ENCODE measurements around the gene PAM. TPM values are rescaled to one million over a fixed set of nuclear protein-coding genes. Genes with fewer than 3 reads are reported as not detected.
A peak's percentile ranks its signal among the peaks of the same experiment; 100 is the strongest.

PAM gene
- total and polyA plus RNA-seq, 2 of the 13 experiments (the other 11 are each of a cell fraction or from before 2014, with no cell fraction given) = 20.2 to 79.1 TPM

GRCh38 chr5:102975045-102975444 is 219.9 kb downstream of the PAM start:
- BruUV-seq (replicated peaks) = no TSS peak
- Histone ChIP-seq H3K79me2 (ENCODE audit: insufficient read depth, low read length) (no peaks in the 10 kb centered on the region), H3K4me2 (ENCODE audit: low read depth, low read length) (no peak overlapping the region), H2AFZ (ENCODE audit: low read length) (no peak overlapping the region), H3K27ac (ENCODE audit: extremely low read length, insufficient read depth, low read length) (no peak overlapping the region), H3K4me3 (replicated peaks in 1 of 3; ENCODE audit: insufficient read depth in 1 of 3, low read depth in 2 of 3, low read length in 3 of 3) (no peak overlapping the region), H3K4me1 (ENCODE audit: insufficient read depth, low read length) (no peaks in the 10 kb centered on the region), H3K9ac (ENCODE audit: insufficient read depth, low read depth, low read length) (no peak overlapping the region), H3K27me3 (ENCODE audit: control insufficient read depth in 1 of 2, insufficient read depth in 2 of 2, low read length in 2 of 2) (no peaks in the 10 kb centered on the region), H3K9me3 (ENCODE audit: low read length) (no peaks in the 10 kb centered on the region), H3K36me3 (replicated peaks in 1 of 2; ENCODE audit: control insufficient read depth in 1 of 2, insufficient read depth in 2 of 2, low read length in 2 of 2) (no peaks in the 10 kb centered on the region), H4K20me1 (ENCODE audit: insufficient read depth, low read length) (no peaks in the 10 kb centered on the region)
- WGBS (ENCODE audit: low lambda C conversion rate) = 90% methylated on average over 4 of the region's 4 CpGs
- TF ChIP-seq ZIK1 (CRISPR knock-in tag; IDR thresholded peaks at IDR 0.05; ENCODE audit: borderline replicate concordance, low read depth) (no peak), THAP11 (CRISPR knock-in tag; IDR thresholded peaks at IDR 0.05) (no peak), CEBPG (CRISPR knock-in tag; IDR thresholded peaks at IDR 0.05) (no peak), SP2 (CRISPR knock-in tag; IDR thresholded peaks at IDR 0.05) (no peak)
- no peak for DNase-seq (ENCODE audit: low spot score)
- ChIA-PET CTCF (ENCODE audit: low intra/inter-chr PET ratio, low total read pairs) (no interaction called here), POLR2A (no interaction called here)
- in situ Hi-C loops (cut with HindIII; ENCODE audit: extremely low pct_ligation_motif_present, low pct_unique_long_range_greater_than_20kb) = no loop called here
- no peak for ATAC-seq
- intact Hi-C loops (cut with micrococcal nuclease; ENCODE audit: unreplicated experiment) = no loop called here
- no peak for FAIRE-seq

GRCh38 chr5:102975457-102976182 is 220.5 kb downstream of the PAM start:
- in situ Hi-C loops (cut with HindIII; ENCODE audit: extremely low pct_ligation_motif_present, low pct_unique_long_range_greater_than_20kb) = no loop called here
- Histone ChIP-seq H3K27ac (ENCODE audit: extremely low read length, insufficient read depth, low read length) (no peak overlapping the region), H3K4me1 (ENCODE audit: insufficient read depth, low read length) (no peaks in the 10 kb centered on the region), H3K79me2 (ENCODE audit: insufficient read depth, low read length) (no peaks in the 10 kb centered on the region), H3K27me3 (ENCODE audit: control insufficient read depth in 1 of 2, insufficient read depth in 2 of 2, low read length in 2 of 2) (no peaks in the 10 kb centered on the region), H3K4me2 (ENCODE audit: low read depth, low read length) (no peak overlapping the region), H3K9me3 (ENCODE audit: low read length) (no peaks in the 10 kb centered on the region), H3K4me3 (replicated peaks in 1 of 3; ENCODE audit: insufficient read depth in 1 of 3, low read depth in 2 of 3, low read length in 3 of 3) (no peak overlapping the region), H2AFZ (ENCODE audit: low read length) (no peak overlapping the region), H4K20me1 (ENCODE audit: insufficient read depth, low read length) (no peaks in the 10 kb centered on the region), H3K9ac (ENCODE audit: insufficient read depth, low read depth, low read length) (no peak overlapping the region), H3K36me3 (replicated peaks in 1 of 2; ENCODE audit: control insufficient read depth in 1 of 2, insufficient read depth in 2 of 2, low read length in 2 of 2) (no peaks in the 10 kb centered on the region)
- CTCF ChIA-PET (ENCODE audit: low intra/inter-chr PET ratio, low total read pairs) = no interaction called here
- WGBS (ENCODE audit: low lambda C conversion rate) = 80% methylated on average over 3 of the region's 3 CpGs
- ATAC-seq (no peak), DNase-seq (ENCODE audit: low spot score) (no peak), FAIRE-seq (no peak)
- TF ChIP-seq MAFF (IDR thresholded peaks at IDR 0.05; ENCODE audit: low read depth, low read length) (peak; percentile 74), KAT8 (CRISPR knock-in tag; IDR thresholded peaks at IDR 0.05) (no peak), MAFK (conservative IDR thresholded peaks at IDR 0.05 in 1 of 2, IDR thresholded peaks at IDR 0.05 in 1 of 2; ENCODE audit: low read length in 2 of 2) (peak; percentile 58 to 79)
- intact Hi-C loops (cut with micrococcal nuclease; ENCODE audit: unreplicated experiment) = no loop called here
- POLR2A ChIA-PET = no interaction called here
- no TSS peak for BruUV-seq (replicated peaks)
